ENCODE results near the gene ABHD12B. TPM values are rescaled to one million over a fixed set of nuclear protein-coding genes. Genes with fewer than 3 reads are reported as not detected.

Gene ABHD12B
- total RNA-seq, 1 experiment from 2014 or later, result not detected

- H4K20me1 ChIP-seq (ENCODE audit: insufficient read depth, low read depth, low read length), result no peaks in the 10 kb centered on the region
- H3K27me3 ChIP-seq (ENCODE audit: low read length), result no peaks in the 10 kb centered on the region
- H3K4me3 ChIP-seq (ENCODE audit: low read length), result no peak overlapping the region
- H3K9me2 ChIP-seq (replicated peaks; ENCODE audit: insufficient read depth, low read length), result no peaks in the 10 kb centered on the region
- H3K9me3 ChIP-seq (ENCODE audit: low read length), result no peaks in the 10 kb centered on the region
- no peak for DNase-seq
- no peak overlapping the region for H3K9ac ChIP-seq (ENCODE audit: low read length)
- no peak overlapping the region for H2AFZ ChIP-seq (ENCODE audit: low read length)
- H3K79me2 ChIP-seq (ENCODE audit: low read length), result no peaks in the 10 kb centered on the region
- no peak overlapping the region for H3K4me2 ChIP-seq (ENCODE audit: low read depth, low read length, poor library complexity, severe bottlenecking)
- H3K27ac ChIP-seq (ENCODE audit: low read length), result no peak overlapping the region
- no peaks in the 10 kb centered on the region for H3K36me3 ChIP-seq (ENCODE audit: insufficient read depth, low read length)
- no peaks in the 10 kb centered on the region for H3K4me1 ChIP-seq (ENCODE audit: low read length)
Observed at GRCh38 chr14:50929506-50929905, 57.7 kb downstream of the ABHD12B start.

- Histone ChIP-seq H3K9me2 (replicated peaks; ENCODE audit: insufficient read depth, low read length) (no peaks in the 10 kb centered on the region), H3K4me2 (ENCODE audit: low read depth, low read length, poor library complexity, severe bottlenecking) (no peak overlapping the region), H2AFZ (ENCODE audit: low read length) (no peak overlapping the region), H3K4me1 (ENCODE audit: low read length) (no peaks in the 10 kb centered on the region), H3K36me3 (ENCODE audit: insufficient read depth, low read length) (no peaks in the 10 kb centered on the region), H3K9ac (ENCODE audit: low read length) (no peak overlapping the region), H4K20me1 (ENCODE audit: insufficient read depth, low read depth, low read length) (no peaks in the 10 kb centered on the region), H3K4me3 (ENCODE audit: low read length) (no peak overlapping the region), H3K9me3 (ENCODE audit: low read length) (no peaks in the 10 kb centered on the region), H3K79me2 (ENCODE audit: low read length) (no peaks in the 10 kb centered on the region), H3K27me3 (ENCODE audit: low read length) (no peaks in the 10 kb centered on the region), H3K27ac (ENCODE audit: low read length) (no peak overlapping the region)
- DNase-seq, result no peak
Observed at GRCh38 chr14:50931559-50931958, 59.7 kb downstream of the ABHD12B start.

GRCh38 chr14:50932156-50932555 is 60.3 kb downstream of the ABHD12B start:
- Histone ChIP-seq H2AFZ (ENCODE audit: low read length) (no peak overlapping the region), H3K9ac (ENCODE audit: low read length) (no peak overlapping the region), H3K27ac (ENCODE audit: low read length) (no peak overlapping the region), H3K36me3 (ENCODE audit: insufficient read depth, low read length) (no peaks in the 10 kb centered on the region), H3K4me2 (ENCODE audit: low read depth, low read length, poor library complexity, severe bottlenecking) (no peak overlapping the region), H3K9me2 (replicated peaks; ENCODE audit: insufficient read depth, low read length) (no peaks in the 10 kb centered on the region), H3K27me3 (ENCODE audit: low read length) (no peaks in the 10 kb centered on the region), H3K79me2 (ENCODE audit: low read length) (no peaks in the 10 kb centered on the region), H3K4me3 (ENCODE audit: low read length) (no peak overlapping the region), H4K20me1 (ENCODE audit: insufficient read depth, low read depth, low read length) (no peaks in the 10 kb centered on the region), H3K4me1 (ENCODE audit: low read length) (no peaks in the 10 kb centered on the region), H3K9me3 (ENCODE audit: low read length) (no peaks in the 10 kb centered on the region)
- no peak for DNase-seq

- Histone ChIP-seq H3K79me2 (ENCODE audit: low read length) (no peaks in the 10 kb centered on the region), H4K20me1 (ENCODE audit: insufficient read depth, low read depth, low read length) (no peaks in the 10 kb centered on the region), H3K9me2 (replicated peaks; ENCODE audit: insufficient read depth, low read length) (no peaks in the 10 kb centered on the region), H3K36me3 (ENCODE audit: insufficient read depth, low read length) (no peaks in the 10 kb centered on the region), H2AFZ (ENCODE audit: low read length) (no peak overlapping the region), H3K4me1 (ENCODE audit: low read length) (no peaks in the 10 kb centered on the region), H3K9me3 (ENCODE audit: low read length) (no peaks in the 10 kb centered on the region), H3K9ac (ENCODE audit: low read length) (no peak overlapping the region), H3K4me2 (ENCODE audit: low read depth, low read length, poor library complexity, severe bottlenecking) (no peak overlapping the region), H3K27ac (ENCODE audit: low read length) (no peak overlapping the region), H3K27me3 (ENCODE audit: low read length) (no peaks in the 10 kb centered on the region), H3K4me3 (ENCODE audit: low read length) (no peak overlapping the region)
- DNase-seq, result no peak
Observed at GRCh38 chr14:50932592-50933495, 61.0 kb downstream of the ABHD12B start.

- Histone ChIP-seq H3K9ac (ENCODE audit: low read length) (no peak overlapping the region), H3K36me3 (ENCODE audit: insufficient read depth, low read length) (no peaks in the 10 kb centered on the region), H3K4me2 (ENCODE audit: low read depth, low read length, poor library complexity, severe bottlenecking) (no peak overlapping the region), H3K27me3 (ENCODE audit: low read length) (no peaks in the 10 kb centered on the region; the same call in 1 of the 2 replicates), H3K27ac (ENCODE audit: low read length) (no peak overlapping the region), H2AFZ (ENCODE audit: low read length) (no peak overlapping the region), H4K20me1 (ENCODE audit: insufficient read depth, low read depth, low read length) (no peaks in the 10 kb centered on the region), H3K4me3 (ENCODE audit: low read length) (no peak overlapping the region), H3K4me1 (ENCODE audit: low read length) (no peaks in the 10 kb centered on the region), H3K9me2 (replicated peaks; ENCODE audit: insufficient read depth, low read length) (no peaks in the 10 kb centered on the region), H3K9me3 (ENCODE audit: low read length) (no peaks in the 10 kb centered on the region), H3K79me2 (ENCODE audit: low read length) (no peaks in the 10 kb centered on the region)
- DNase-seq, result no peak
Observed at GRCh38 chr14:50935126-50936015, 63.5 kb downstream of the ABHD12B start.

GRCh38 chr14:50936016-50936340 is 64.1 kb downstream of the ABHD12B start:
- Histone ChIP-seq H3K27me3 (ENCODE audit: low read length) (no peaks in the 10 kb centered on the region; the same call in 1 of the 2 replicates), H3K4me3 (ENCODE audit: low read length) (no peak overlapping the region), H2AFZ (ENCODE audit: low read length) (no peak overlapping the region), H4K20me1 (ENCODE audit: insufficient read depth, low read depth, low read length) (no peaks in the 10 kb centered on the region), H3K9me2 (replicated peaks; ENCODE audit: insufficient read depth, low read length) (no peaks in the 10 kb centered on the region), H3K27ac (ENCODE audit: low read length) (no peak overlapping the region), H3K79me2 (ENCODE audit: low read length) (no peaks in the 10 kb centered on the region), H3K9ac (ENCODE audit: low read length) (no peak overlapping the region), H3K4me2 (ENCODE audit: low read depth, low read length, poor library complexity, severe bottlenecking) (no peak overlapping the region), H3K36me3 (ENCODE audit: insufficient read depth, low read length) (no peaks in the 10 kb centered on the region), H3K9me3 (ENCODE audit: low read length) (no peaks in the 10 kb centered on the region), H3K4me1 (ENCODE audit: low read length) (no peaks in the 10 kb centered on the region)
- no peak for DNase-seq

GRCh38 chr14:50936882-50937281 is 65.0 kb downstream of the ABHD12B start:
- Histone ChIP-seq H3K9me2 (replicated peaks; ENCODE audit: insufficient read depth, low read length) (no peaks in the 10 kb centered on the region), H3K4me1 (ENCODE audit: low read length) (no peaks in the 10 kb centered on the region), H3K27me3 (ENCODE audit: low read length) (no peaks in the 10 kb centered on the region; the same call in 1 of the 2 replicates), H3K36me3 (ENCODE audit: insufficient read depth, low read length) (no peaks in the 10 kb centered on the region), H3K4me2 (ENCODE audit: low read depth, low read length, poor library complexity, severe bottlenecking) (no peak overlapping the region), H3K4me3 (ENCODE audit: low read length) (no peak overlapping the region), H3K79me2 (ENCODE audit: low read length) (no peaks in the 10 kb centered on the region), H3K9me3 (ENCODE audit: low read length) (no peaks in the 10 kb centered on the region), H2AFZ (ENCODE audit: low read length) (no peak overlapping the region), H4K20me1 (ENCODE audit: insufficient read depth, low read depth, low read length) (no peaks in the 10 kb centered on the region), H3K9ac (ENCODE audit: low read length) (no peak overlapping the region), H3K27ac (ENCODE audit: low read length) (no peak overlapping the region)
- no peak for DNase-seq

- Histone ChIP-seq H3K9ac (ENCODE audit: low read length) (no peak overlapping the region), H4K20me1 (ENCODE audit: insufficient read depth, low read depth, low read length) (no peaks in the 10 kb centered on the region), H3K9me2 (replicated peaks; ENCODE audit: insufficient read depth, low read length) (no peaks in the 10 kb centered on the region), H3K4me2 (ENCODE audit: low read depth, low read length, poor library complexity, severe bottlenecking) (no peak overlapping the region), H3K27me3 (ENCODE audit: low read length) (no peaks in the 10 kb centered on the region; the same call in 1 of the 2 replicates), H3K4me3 (ENCODE audit: low read length) (no peak overlapping the region), H3K4me1 (ENCODE audit: low read length) (no peaks in the 10 kb centered on the region), H3K9me3 (ENCODE audit: low read length) (no peaks in the 10 kb centered on the region), H3K36me3 (ENCODE audit: insufficient read depth, low read length) (no peaks in the 10 kb centered on the region), H3K79me2 (ENCODE audit: low read length) (no peaks in the 10 kb centered on the region), H3K27ac (ENCODE audit: low read length) (no peak overlapping the region), H2AFZ (ENCODE audit: low read length) (no peak overlapping the region)
- no peak for DNase-seq
Observed at GRCh38 chr14:50937325-50937724, 65.5 kb downstream of the ABHD12B start.
